Measurements from ENCODE around the gene CHRNA4.
A peak's percentile ranks its signal among the peaks of the same experiment; 100 is the strongest.

CHRNA4 gene

GRCh38 chr20:63312690-63313348, 48.3 kb downstream of the CHRNA4 start:
- H3K9me3 ChIP-seq (ENCODE audit: insufficient read depth, low read length) = no peaks in the 10 kb centered on the region
- no peak overlapping the region for H3K9ac ChIP-seq (ENCODE audit: insufficient read length, low read depth)
- peaks cover 17% of the 10 kb centered on the region for H3K4me1 ChIP-seq (ENCODE audit: insufficient read depth, insufficient read length)
- peaks cover 8% of the 10 kb centered on the region for H3K36me3 ChIP-seq (ENCODE audit: insufficient read depth, insufficient read length, low read length)
- no peak for DNase-seq (ENCODE audit: low read depth, low spot score)
- no peak overlapping the region for H3K4me3 ChIP-seq (ENCODE audit: insufficient read length, low read depth)
- H3K27me3 ChIP-seq (ENCODE audit: insufficient read depth, insufficient read length) = no peaks in the 10 kb centered on the region
- TF ChIP-seq ZNF274 (IDR thresholded peaks at IDR 0.05; ENCODE audit: low read depth, low read length) (no peak), SUZ12 (IDR thresholded peaks at IDR 0.05; ENCODE audit: extremely low read depth, insufficient read depth, insufficient read length) (no peak), YY1 (IDR thresholded peaks at IDR 0.05; ENCODE audit: insufficient read depth, insufficient read length) (no peak)

GRCh38 chr20:63312273-63312672, 48.9 kb downstream of the CHRNA4 start:
- TF ChIP-seq ZNF274 (IDR thresholded peaks at IDR 0.05; ENCODE audit: low read depth, low read length) (no peak), YY1 (IDR thresholded peaks at IDR 0.05; ENCODE audit: insufficient read depth, insufficient read length) (no peak), SUZ12 (IDR thresholded peaks at IDR 0.05; ENCODE audit: extremely low read depth, insufficient read depth, insufficient read length) (no peak)
- DNase-seq (ENCODE audit: low read depth, low spot score) = no peak
- Histone ChIP-seq H3K27me3 (ENCODE audit: insufficient read depth, insufficient read length) (no peaks in the 10 kb centered on the region), H3K9ac (ENCODE audit: insufficient read length, low read depth) (no peak overlapping the region), H3K36me3 (ENCODE audit: insufficient read depth, insufficient read length, low read length) (peaks cover 8% of the 10 kb centered on the region), H3K4me1 (ENCODE audit: insufficient read depth, insufficient read length) (peaks cover 17% of the 10 kb centered on the region), H3K9me3 (ENCODE audit: insufficient read depth, low read length) (no peaks in the 10 kb centered on the region), H3K4me3 (ENCODE audit: insufficient read length, low read depth) (no peak overlapping the region)

GRCh38 chr20:63311833-63312243, 49.3 kb downstream of the CHRNA4 start:
- no peak for TF ChIP-seq SUZ12 (IDR thresholded peaks at IDR 0.05; ENCODE audit: extremely low read depth, insufficient read depth, insufficient read length)
- TF ChIP-seq ZNF274 (IDR thresholded peaks at IDR 0.05; ENCODE audit: low read depth, low read length) = no peak
- TF ChIP-seq YY1 (IDR thresholded peaks at IDR 0.05; ENCODE audit: insufficient read depth, insufficient read length) = no peak
- DNase-seq (ENCODE audit: low read depth, low spot score) = no peak
- H3K9ac ChIP-seq (ENCODE audit: insufficient read length, low read depth) = no peak overlapping the region
- H3K4me3 ChIP-seq (ENCODE audit: insufficient read length, low read depth) = no peak overlapping the region
- H3K4me1 ChIP-seq (ENCODE audit: insufficient read depth, insufficient read length) = peaks cover 19% of the 10 kb centered on the region
- H3K9me3 ChIP-seq (ENCODE audit: insufficient read depth, low read length) = no peaks in the 10 kb centered on the region
- H3K36me3 ChIP-seq (ENCODE audit: insufficient read depth, insufficient read length, low read length) = peaks cover 8% of the 10 kb centered on the region
- no peaks in the 10 kb centered on the region for H3K27me3 ChIP-seq (ENCODE audit: insufficient read depth, insufficient read length)

- TF ChIP-seq SUZ12 (IDR thresholded peaks at IDR 0.05; ENCODE audit: extremely low read depth, insufficient read depth, insufficient read length) (no peak), ZNF274 (IDR thresholded peaks at IDR 0.05; ENCODE audit: low read depth, low read length) (no peak), YY1 (IDR thresholded peaks at IDR 0.05; ENCODE audit: insufficient read depth, insufficient read length) (no peak)
- Histone ChIP-seq H3K4me1 (ENCODE audit: insufficient read depth, insufficient read length) (peaks cover 19% of the 10 kb centered on the region), H3K9me3 (ENCODE audit: insufficient read depth, low read length) (no peaks in the 10 kb centered on the region), H3K36me3 (ENCODE audit: insufficient read depth, insufficient read length, low read length) (peaks cover 10% of the 10 kb centered on the region), H3K9ac (ENCODE audit: insufficient read length, low read depth) (no peak overlapping the region), H3K27me3 (ENCODE audit: insufficient read depth, insufficient read length) (no peaks in the 10 kb centered on the region), H3K4me3 (ENCODE audit: insufficient read length, low read depth) (no peak overlapping the region)
- no peak for DNase-seq (ENCODE audit: low read depth, low spot score)
These were observed 49.8 kb downstream of the CHRNA4 start for GRCh38 chr20:63311186-63311832.

- Histone ChIP-seq H3K9me3 (ENCODE audit: insufficient read depth, low read length) (no peaks in the 10 kb centered on the region), H3K4me3 (ENCODE audit: insufficient read length, low read depth) (no peak overlapping the region), H3K4me1 (ENCODE audit: insufficient read depth, insufficient read length) (peaks cover 15% of the 10 kb centered on the region), H3K36me3 (ENCODE audit: insufficient read depth, insufficient read length, low read length) (peaks cover 10% of the 10 kb centered on the region), H3K27me3 (ENCODE audit: insufficient read depth, insufficient read length) (no peaks in the 10 kb centered on the region), H3K9ac (ENCODE audit: insufficient read length, low read depth) (peak overlapping the region; percentile 25)
- no peak for TF ChIP-seq ZNF274 (IDR thresholded peaks at IDR 0.05; ENCODE audit: low read depth, low read length)
- no peak for TF ChIP-seq YY1 (IDR thresholded peaks at IDR 0.05; ENCODE audit: insufficient read depth, insufficient read length)
- no peak for TF ChIP-seq SUZ12 (IDR thresholded peaks at IDR 0.05; ENCODE audit: extremely low read depth, insufficient read depth, insufficient read length)
- DNase-seq (ENCODE audit: low read depth, low spot score) = no peak
These were observed 50.7 kb downstream of the CHRNA4 start for GRCh38 chr20:63310265-63310991.

GRCh38 chr20:63309261-63310071, 51.7 kb downstream of the CHRNA4 start:
- H3K4me3 ChIP-seq (ENCODE audit: insufficient read length, low read depth) = no peak overlapping the region
- no peak for TF ChIP-seq ZNF274 (IDR thresholded peaks at IDR 0.05; ENCODE audit: low read depth, low read length)
- H3K9me3 ChIP-seq (ENCODE audit: insufficient read depth, low read length) = no peaks in the 10 kb centered on the region
- no peaks in the 10 kb centered on the region for H3K27me3 ChIP-seq (ENCODE audit: insufficient read depth, insufficient read length)
- H3K4me1 ChIP-seq (ENCODE audit: insufficient read depth, insufficient read length) = peaks cover 11% of the 10 kb centered on the region
- H3K9ac ChIP-seq (ENCODE audit: insufficient read length, low read depth) = no peak overlapping the region
- DNase-seq (ENCODE audit: low read depth, low spot score) = peak; percentile 20
- H3K36me3 ChIP-seq (ENCODE audit: insufficient read depth, insufficient read length, low read length) = peaks cover 8% of the 10 kb centered on the region

All from NT2/D1 (cell line).